Endothelial cell of umbilical vein (primary cell): ENCODE measurements around the gene NPIPA3. TPM values are rescaled to one million over a fixed set of nuclear protein-coding genes. Genes with fewer than 3 reads are reported as not detected.
"Not testable (repeated sequence)": the region's sequence is repeated elsewhere in the genome, so short reads cannot be mapped to it uniquely, and the experiment has no call there.

ENCODE experiments used
- BruUV-seq: library from RNA; stranded (reverse); fragments of 400-500 nt; replicated peaks from 2 replicates; lab custom pipeline; 2021; lab: Mats Ljungman, UMichigan
- CTCF ChIA-PET: fragments of 300-600, 350-600 bp; sonication (Branson Sonifier 250); formaldehyde crosslinking; loops from one replicate; lab custom pipeline; 2021; ENCODE audit warnings: antibody characterized with exemption, inconsistent platforms; lab: Charles Lee
- POLR2A ChIA-PET: fragments of 300-600, 350-600 bp; sonication (Branson Sonifier 250); formaldehyde crosslinking; loops from one replicate; lab custom pipeline; 2021; ENCODE audit warnings: antibody characterized with exemption, inconsistent platforms; lab: Charles Lee
- DNase-seq: peaks from one replicate; pipeline ENCODE4 v3.0.0-alpha.2; 2011; ENCODE audit warnings: low read depth, low spot score
- FAIRE-seq: peaks from 2 replicates; lab custom pipeline; 2011; peaks lifted over from hg19 to GRCh38; lab: Jason Lieb, UNC
- H2AFZ ChIP-seq: 2 replicates; pipeline ENCODE4 v1.6.0; 2012; ENCODE audit warnings: low read depth, low read length, control low read depth, inconsistent platforms
- H3K27ac ChIP-seq: 2 replicates; pipeline ENCODE4 v1.5.1; 2011; ENCODE audit warnings: low read depth, mild to moderate bottlenecking, control low read depth, low read length, moderate library complexity; ENCODE audit not compliant: insufficient read depth
- H3K27me3 ChIP-seq, 2 experiments: 2 replicates each; pipeline versions ENCODE4 v1.6.0 to v1.6.1; 2011; ENCODE audit warnings: low read length in 2 of 2, mixed read lengths in 1 of 2; ENCODE audit not compliant: control insufficient read depth in 2 of 2, insufficient read depth in 2 of 2
- H3K36me3 ChIP-seq, 2 experiments: 2 replicates in 1 of 2; 3 replicates in 1 of 2; pipeline ENCODE4 v1.5.1; 2011; ENCODE audit warnings: low read length in 2 of 2, mild to moderate bottlenecking in 1 of 2, moderate library complexity in 1 of 2; ENCODE audit not compliant: control insufficient read depth in 2 of 2, insufficient read depth in 2 of 2; ENCODE audit errors: extremely low read depth in 1 of 2
- H3K4me1 ChIP-seq: 3 replicates; pipeline ENCODE4 v1.5.1; 2011; ENCODE audit warnings: mild to moderate bottlenecking, low read length; ENCODE audit not compliant: control insufficient read depth, insufficient read depth; ENCODE audit errors: extremely low read depth
- H3K4me2 ChIP-seq: 2 replicates; pipeline ENCODE4 v1.6.1; 2011; ENCODE audit warnings: low read length, control low read depth, mixed read lengths; ENCODE audit not compliant: insufficient read depth
- H3K4me3 ChIP-seq, 3 experiments: fragments of 200-600 bp in 1 of 3; sonication (generic), shearing (Covaris generic) in 1 of 3; replicated peaks in 1 of 3; 2 replicates each; pipeline ENCODE4 v1.5.1; 2011 to 2016; ENCODE audit warnings: control low read depth in 3 of 3, low read length in 3 of 3, mild to moderate bottlenecking in 2 of 3, inconsistent platforms in 1 of 3, low read depth in 1 of 3, moderate library complexity in 1 of 3; ENCODE audit not compliant: insufficient read depth in 1 of 3
- H3K79me2 ChIP-seq: 2 replicates; pipeline ENCODE4 v1.6.0; 2012; ENCODE audit warnings: low read length, inconsistent platforms; ENCODE audit not compliant: control insufficient read depth, insufficient read depth
- H3K9ac ChIP-seq: replicated peaks from 2 replicates; pipeline ENCODE3; 2011; ENCODE audit warnings: low read length, control low read depth; ENCODE audit not compliant: insufficient read depth; ENCODE audit errors: extremely low read depth
- H3K9me1 ChIP-seq: replicated peaks from 3 replicates; pipeline ENCODE4 v1.6.0; 2011; ENCODE audit warnings: mild to moderate bottlenecking, low read length; ENCODE audit not compliant: control insufficient read depth, insufficient read depth; ENCODE audit errors: extremely low read depth
- H3K9me3 ChIP-seq: replicated peaks from 2 replicates; pipeline ENCODE4 v1.5.1; 2012; ENCODE audit warnings: low read length, inconsistent platforms; ENCODE audit not compliant: control insufficient read depth, insufficient read depth
- H4K20me1 ChIP-seq: replicated peaks from 2 replicates; pipeline ENCODE3; 2011; ENCODE audit warnings: mild to moderate bottlenecking, low read length; ENCODE audit not compliant: control insufficient read depth, insufficient read depth; ENCODE audit errors: extremely low read depth
- CTCF ChIP-seq, 2 donors: IDR thresholded peaks; 1 replicate in 1 of 2; 2 replicates in 1 of 2; pipeline ENCODE4 v1.5.1; 2011; ENCODE audit warnings: low read length in 2 of 2, mild to moderate bottlenecking in 2 of 2, moderate library complexity in 2 of 2, control low read depth in 1 of 2, inconsistent platforms in 1 of 2, low read depth in 1 of 2; ENCODE audit not compliant: insufficient read depth in 1 of 2; ENCODE audit errors: extremely low read depth in 1 of 2
- EZH2 ChIP-seq: IDR thresholded peaks from 2 replicates; pipeline ENCODE4 v1.6.1; 2012; ENCODE audit warnings: borderline replicate concordance, low read depth, mild to moderate bottlenecking, moderate library complexity, low read length, inconsistent platforms; ENCODE audit not compliant: severe bottlenecking
- FOS ChIP-seq: IDR thresholded peaks from 2 replicates; pipeline ENCODE4 v1.6.1; 2011; ENCODE audit warnings: mild to moderate bottlenecking, low read length, moderate library complexity, borderline replicate concordance; ENCODE audit not compliant: insufficient read depth
- GATA2 ChIP-seq: IDR thresholded peaks from 2 replicates; pipeline ENCODE4 v1.7.0; 2011; ENCODE audit warnings: low read depth, mild to moderate bottlenecking, moderate library complexity, mixed read lengths, low read length; ENCODE audit not compliant: insufficient read length, insufficient read depth
- JUN ChIP-seq: IDR thresholded peaks from 2 replicates; pipeline ENCODE4 v1.6.1; 2011; ENCODE audit warnings: borderline replicate concordance, low read depth; ENCODE audit not compliant: insufficient read length, insufficient read depth
- MAX ChIP-seq: IDR thresholded peaks from 2 replicates; pipeline ENCODE4 v1.6.1; 2011; ENCODE audit not compliant: insufficient read depth, insufficient read length
- MYC ChIP-seq: IDR thresholded peaks from one replicate; pipeline ENCODE4 v1.6.1; 2011; ENCODE audit warnings: mild to moderate bottlenecking, low read depth, low read length
- POLR2A ChIP-seq: IDR thresholded peaks from 2 replicates; pipeline ENCODE4 v1.6.1; 2012; ENCODE audit warnings: low read depth, mild to moderate bottlenecking, control low read depth, low read length
- POLR2AphosphoS5 ChIP-seq: IDR thresholded peaks from 2 replicates; pipeline ENCODE4 v1.6.1; 2012; ENCODE audit warnings: low read depth, mild to moderate bottlenecking, control low read depth, low read length, moderate library complexity; ENCODE audit not compliant: insufficient read depth
- dilution Hi-C: fragments of 300-500 bp; cut with MboI; formaldehyde crosslinking; loops from one replicate; pipeline ENCODE4 v1.15.0; 2019; ENCODE audit warnings: low sequenced_read_pairs; ENCODE audit not compliant: extremely low pct_ligation_motif_present
- intact Hi-C: fragments of 100-400 bp; cut with micrococcal nuclease; formaldehyde crosslinking; loops from one replicate; pipeline ENCODE4 v1.10.0; 2022
- polyA plus RNA-seq, 4 experiments: library from polyadenylated mRNA; depleted of rRNA in 3 of 4; stranded (reverse) in 3 of 4; unstranded in 1 of 4; fragments of >200 nt; gene quantifications; 2 replicates each; pipeline versions ENCODE4 v1.2.1 to v1.2.3, GENCODE V29; 2011 to 2012; ENCODE audit warnings: missing spikeins in 1 of 4
- total RNA-seq: library from RNA; stranded (reverse); gene quantifications from 2 replicates; pipeline ENCODE4 v1.2.3, GENCODE V29; 2021

Gene NPIPA3
- total and polyA plus RNA-seq, 2 donors (not counting 3 experiments of a cell fraction or from before 2014, with no cell fraction given), result 2.2 to 3.0 TPM

DNA sequence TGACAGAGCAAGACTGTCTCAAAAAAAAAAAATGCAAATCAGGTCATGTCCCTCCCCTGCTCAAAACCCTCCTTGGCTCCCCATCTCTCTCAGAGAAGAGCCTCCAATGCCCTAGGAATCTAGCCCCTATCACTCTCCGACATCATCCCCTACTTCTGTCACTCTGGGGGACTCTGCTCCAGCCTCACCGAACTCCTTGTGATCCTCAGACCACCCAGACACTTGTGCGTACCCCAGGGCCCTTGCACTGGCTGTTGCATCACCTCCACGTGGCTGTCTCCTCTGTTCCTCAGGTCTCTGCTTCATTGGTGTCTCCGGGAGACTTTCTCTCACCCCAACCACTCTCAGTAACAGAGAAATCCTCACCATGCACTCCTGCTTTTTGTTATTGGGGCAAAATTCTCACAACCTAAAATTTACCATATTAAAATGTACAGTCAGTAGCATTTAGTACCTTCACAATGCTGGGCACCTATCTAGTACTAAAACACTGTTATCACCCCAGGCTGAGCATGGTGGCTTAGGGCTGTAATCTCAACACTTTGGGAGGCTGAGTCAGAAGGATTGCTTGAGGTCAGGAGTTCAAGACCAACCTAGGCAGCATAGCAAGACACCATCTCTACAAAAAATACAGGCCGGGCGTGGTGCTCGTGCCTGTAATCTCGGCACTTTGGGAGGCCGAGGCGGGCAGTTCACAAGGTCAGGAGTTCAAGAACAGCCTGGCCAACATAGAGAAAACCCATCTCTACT, 24.3 kb upstream of the NPIPA3 start:
- Histone ChIP-seq H3K9ac (no peak overlapping the region), H3K36me3 (no peaks in the 10 kb centered on the region), H3K27me3 (no peaks in the 10 kb centered on the region), H3K79me2 (no peaks in the 10 kb centered on the region), H3K9me3 (no peaks in the 10 kb centered on the region), H4K20me1 (no peaks in the 10 kb centered on the region), H3K4me3 (no peak overlapping the region), H3K9me1 (no peaks in the 10 kb centered on the region), H3K27ac (no peak overlapping the region), H3K4me2 (no peak overlapping the region), H2AFZ (no peak overlapping the region), H3K4me1 (no peaks in the 10 kb centered on the region)
- no peak for FAIRE-seq
- TF ChIP-seq GATA2, result no peak
- TF ChIP-seq FOS, result no peak
- TF ChIP-seq JUN, result no peak
- TF ChIP-seq CTCF (IDR thresholded peaks at IDR 0.05; ENCODE audit: extremely low read depth in 1 of 2, insufficient read depth in 1 of 2, low read depth in 1 of 2, low read length in 2 of 2), result no peak
- TF ChIP-seq EZH2, result no peak
- TF ChIP-seq POLR2AphosphoS5, result no peak
- TF ChIP-seq MYC, result no peak
- no peak for TF ChIP-seq POLR2A
- no peak for TF ChIP-seq MAX
- ChIA-PET CTCF (no interaction called here), POLR2A (no interaction called here)
- BruUV-seq, result no TSS peak
- no peak for DNase-seq
- dilution Hi-C loops, result no loop called here
- intact Hi-C loops, result no loop called here

- CTCF ChIA-PET, H2AFZ ChIP-seq, H3K36me3 ChIP-seq, H3K27me3 ChIP-seq, H3K9me3 ChIP-seq, H3K4me2 ChIP-seq, intact Hi-C loops, BruUV-seq, H3K4me3 ChIP-seq, FAIRE-seq, H3K4me1 ChIP-seq, POLR2A ChIA-PET, H3K27ac ChIP-seq, H3K79me2 ChIP-seq, H4K20me1 ChIP-seq, H3K9ac ChIP-seq, H3K9me1 ChIP-seq, dilution Hi-C loops, DNase-seq: not testable (repeated sequence)
Observed at GRCh38 chr16:14680396-14680795, 22.8 kb upstream of the NPIPA3 start.
